Neutrophil (primary cell): ENCODE data around the gene ADGRV1.
"Not testable (repeated sequence)": the region's sequence is repeated elsewhere in the genome, so short reads cannot be mapped to it uniquely, and the experiment has no call there.

Source experiments
- H3K27ac ChIP-seq: fragments of 200-600 bp; sonication (generic); 2 replicates; pipeline ENCODE4 v1.5.1; 2016; ENCODE audit warnings: mild to moderate bottlenecking, moderate library complexity
- H3K27me3 ChIP-seq: fragments of 200-600 bp; sonication (generic); 2 replicates; pipeline ENCODE4 v1.6.0; 2016; ENCODE audit warnings: mild to moderate bottlenecking
- H3K36me3 ChIP-seq: fragments of 200-600 bp; sonication (generic); 2 replicates; pipeline ENCODE4 v1.5.1; 2017
- H3K4me1 ChIP-seq, 2 experiments: fragments of 200-600 bp in 1 of 2; sonication (generic) in 1 of 2; 1 replicate in 1 of 2; 2 replicates in 1 of 2; pipeline versions ENCODE4 v1.5.1 to v1.6.1; 2013 to 2016; ENCODE audit warnings: low read depth in 1 of 2, low read length in 1 of 2, mild to moderate bottlenecking in 1 of 2, moderate library complexity in 1 of 2; ENCODE audit not compliant: control insufficient read depth in 1 of 2, insufficient read depth in 1 of 2
- H3K4me3 ChIP-seq, 2 experiments: fragments of 200-600 bp in 1 of 2; sonication (generic) in 1 of 2; 1 replicate in 1 of 2; 2 replicates in 1 of 2; pipeline ENCODE4 v1.5.1; 2013 to 2016; ENCODE audit warnings: low read depth in 1 of 2, low read length in 1 of 2, mild to moderate bottlenecking in 1 of 2, moderate library complexity in 1 of 2
- H3K9me3 ChIP-seq: fragments of 200-600 bp; sonication (generic); 2 replicates; pipeline ENCODE4 v1.5.1; 2016
- TF ChIP-seq, protein P1 (sequence below): fragments of 200-600 bp; sonication (generic); IDR thresholded peaks from 2 replicates; pipeline ENCODE4 v1.5.1; 2016; ENCODE audit warnings: antibody characterized with exemption

The ADGRV1 gene

GRCh38 chr5:90655423-90655822 is 96.8 kb downstream of the ADGRV1 start:
- Histone ChIP-seq H3K9me3 (no peaks in the 10 kb centered on the region), H3K27me3 (no peaks in the 10 kb centered on the region), H3K4me1 (no peaks in the 10 kb centered on the region), H3K4me3 (no peak overlapping the region), H3K27ac (no peak overlapping the region), H3K36me3 (no peaks in the 10 kb centered on the region)
- TF ChIP-seq, protein P1, sequence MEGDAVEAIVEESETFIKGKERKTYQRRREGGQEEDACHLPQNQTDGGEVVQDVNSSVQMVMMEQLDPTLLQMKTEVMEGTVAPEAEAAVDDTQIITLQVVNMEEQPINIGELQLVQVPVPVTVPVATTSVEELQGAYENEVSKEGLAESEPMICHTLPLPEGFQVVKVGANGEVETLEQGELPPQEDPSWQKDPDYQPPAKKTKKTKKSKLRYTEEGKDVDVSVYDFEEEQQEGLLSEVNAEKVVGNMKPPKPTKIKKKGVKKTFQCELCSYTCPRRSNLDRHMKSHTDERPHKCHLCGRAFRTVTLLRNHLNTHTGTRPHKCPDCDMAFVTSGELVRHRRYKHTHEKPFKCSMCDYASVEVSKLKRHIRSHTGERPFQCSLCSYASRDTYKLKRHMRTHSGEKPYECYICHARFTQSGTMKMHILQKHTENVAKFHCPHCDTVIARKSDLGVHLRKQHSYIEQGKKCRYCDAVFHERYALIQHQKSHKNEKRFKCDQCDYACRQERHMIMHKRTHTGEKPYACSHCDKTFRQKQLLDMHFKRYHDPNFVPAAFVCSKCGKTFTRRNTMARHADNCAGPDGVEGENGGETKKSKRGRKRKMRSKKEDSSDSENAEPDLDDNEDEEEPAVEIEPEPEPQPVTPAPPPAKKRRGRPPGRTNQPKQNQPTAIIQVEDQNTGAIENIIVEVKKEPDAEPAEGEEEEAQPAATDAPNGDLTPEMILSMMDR: no peak

DNA sequence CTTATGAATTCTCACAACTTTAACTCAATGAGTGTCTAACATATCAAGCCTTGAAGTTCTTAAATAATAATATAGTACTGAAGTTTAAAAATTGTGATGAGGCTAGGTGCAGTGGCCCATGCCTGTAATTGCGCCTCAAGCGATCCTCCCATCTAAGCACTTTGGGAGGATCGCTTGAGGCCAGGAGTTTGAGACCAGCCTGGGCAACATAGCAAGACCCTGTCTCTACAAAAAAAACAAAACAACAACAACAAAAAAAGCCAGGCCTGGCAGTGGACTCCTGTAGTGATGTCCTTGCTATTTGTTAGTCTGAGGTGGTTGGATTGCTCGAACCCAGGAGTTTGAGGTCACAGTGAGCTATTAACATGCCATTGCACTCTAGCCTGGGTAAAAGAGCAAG is 98.4 kb downstream of the ADGRV1 start:
- TF ChIP-seq, protein P1: no peak
- no peaks in the 10 kb centered on the region for H3K27me3 ChIP-seq

GRCh38 chr5:90657788-90658187 is 99.2 kb downstream of the ADGRV1 start:
- H3K27me3 ChIP-seq: no peaks in the 10 kb centered on the region
- no peak overlapping the region for H3K4me3 ChIP-seq
- no peaks in the 10 kb centered on the region for H3K36me3 ChIP-seq
- H3K27ac ChIP-seq: no peak overlapping the region
- TF ChIP-seq, protein P1: no peak
- H3K9me3 ChIP-seq: no peaks in the 10 kb centered on the region
- H3K4me1 ChIP-seq: no peaks in the 10 kb centered on the region

More for the DNA sequence above, 98.4 kb downstream of the ADGRV1 start:
- H3K4me3 ChIP-seq: no peak overlapping the region
- no peaks in the 10 kb centered on the region for H3K9me3 ChIP-seq
- no peaks in the 10 kb centered on the region for H3K36me3 ChIP-seq
- H3K4me1 ChIP-seq: no peaks in the 10 kb centered on the region
- H3K27ac ChIP-seq: no peak overlapping the region

DNA sequence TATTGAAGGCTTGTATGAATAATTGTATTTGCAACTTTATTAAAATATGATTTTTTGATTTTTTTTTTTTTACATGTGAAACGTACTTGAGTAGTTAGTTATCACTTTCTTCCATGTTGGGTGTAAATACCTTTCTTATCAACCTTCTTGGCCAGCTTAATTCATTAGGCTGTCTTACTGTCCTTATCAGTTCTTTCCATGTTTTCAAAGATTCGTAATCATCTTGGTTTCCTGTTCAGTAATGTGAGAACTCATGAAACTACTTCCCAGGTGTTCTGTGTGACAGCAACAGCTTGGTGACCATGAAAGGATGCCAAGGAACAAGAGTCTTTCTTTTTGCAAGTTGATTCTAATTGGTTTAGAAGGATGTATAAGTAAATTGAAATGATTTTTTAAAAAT is 100.0 kb downstream of the ADGRV1 start:
- TF ChIP-seq, protein P1: no peak
- Histone ChIP-seq H3K27me3 (no peaks in the 10 kb centered on the region), H3K4me1 (no peaks in the 10 kb centered on the region), H3K4me3 (no peak overlapping the region), H3K36me3 (no peaks in the 10 kb centered on the region), H3K27ac (no peak overlapping the region), H3K9me3 (no peaks in the 10 kb centered on the region)

DNA sequence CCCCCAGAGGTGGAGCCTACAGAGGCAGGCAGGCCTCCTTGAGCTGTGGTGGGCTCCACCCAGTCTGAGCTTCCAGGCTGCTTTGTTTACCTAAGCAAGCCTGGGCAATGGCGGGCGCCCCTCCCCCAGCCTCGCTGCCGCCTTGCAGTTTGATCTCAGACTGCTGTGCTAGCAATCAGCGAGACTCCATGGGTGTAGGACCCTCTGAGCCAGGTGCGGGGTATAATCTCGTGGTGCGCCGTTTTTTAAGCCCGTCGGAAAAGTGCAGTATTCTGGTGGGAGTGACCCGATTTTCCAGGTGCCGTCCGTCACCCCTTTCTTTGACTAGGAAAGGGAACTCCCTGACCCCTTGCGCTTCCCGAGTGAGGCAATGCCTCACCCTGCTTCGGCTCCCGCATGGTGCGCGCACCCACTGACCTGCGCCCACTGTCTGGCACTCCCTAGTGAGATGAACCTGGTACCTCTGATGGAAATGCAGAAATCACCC is 109.5 kb downstream of the ADGRV1 start:
- not testable (repeated sequence) for H3K36me3 ChIP-seq, H3K4me3 ChIP-seq, H3K4me1 ChIP-seq, H3K27me3 ChIP-seq, H3K9me3 ChIP-seq, H3K27ac ChIP-seq

DNA sequence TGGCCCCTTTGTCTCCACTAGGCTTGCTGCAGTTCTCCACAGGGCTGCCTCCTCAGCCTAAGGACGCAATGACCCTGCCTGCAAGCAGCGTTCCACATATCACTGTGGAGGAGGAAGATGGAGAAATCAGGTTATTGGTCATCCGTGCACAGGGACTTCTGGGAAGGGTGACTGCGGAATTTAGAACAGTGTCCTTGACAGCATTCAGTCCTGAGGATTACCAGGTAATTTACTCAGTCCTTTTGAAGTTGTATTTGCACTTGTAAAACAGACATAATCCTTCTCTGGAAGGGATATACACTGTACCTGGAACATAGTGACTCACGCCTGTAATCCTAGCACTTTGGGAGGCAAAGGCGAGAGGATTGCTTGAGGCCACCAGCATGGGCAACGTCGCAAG is 116.6 kb downstream of the ADGRV1 start:
- no peak overlapping the region for H3K4me3 ChIP-seq
- H3K9me3 ChIP-seq: no peaks in the 10 kb centered on the region
- no peaks in the 10 kb centered on the region for H3K36me3 ChIP-seq
- H3K4me1 ChIP-seq: no peaks in the 10 kb centered on the region
- TF ChIP-seq, protein P1: no peak
- no peak overlapping the region for H3K27ac ChIP-seq
- no peaks in the 10 kb centered on the region for H3K27me3 ChIP-seq
